HEK293T (cell line): ENCODE measurements around the gene DCP1B.

Experiments
- CTCF ChIA-PET: fragments of 350-600 bp; formaldehyde crosslinking; extraction: SDS; loops from one replicate; lab custom pipeline; 2021; ENCODE audit warnings: antibody characterized with exemption, inconsistent platforms; lab: Yijun Ruan, JAX
- POLR2A ChIA-PET: fragments of 350-600 bp; formaldehyde crosslinking; extraction: SDS; loops from one replicate; lab custom pipeline; 2020; ENCODE audit warnings: antibody characterized with exemption, inconsistent platforms; lab: Yijun Ruan, JAX
- DNase-seq: peaks from one replicate; pipeline ENCODE4 v3.0.0; 2012; ENCODE audit warnings: mixed read lengths; ENCODE audit errors: extremely low spot score
- ARNT ChIP-seq: fragments of 450-650 bp; IDR thresholded peaks from 2 replicates; pipeline ENCODE4 v1.6.1; 2017; ENCODE audit warnings: mild to moderate bottlenecking
- BHLHE40 ChIP-seq: fragments of 450-650 bp; IDR thresholded peaks from 2 replicates; pipeline ENCODE4 v1.6.1; 2016; ENCODE audit warnings: mild to moderate bottlenecking, moderate library complexity, borderline replicate concordance
- CTBP1 ChIP-seq: fragments of 450-650 bp; IDR thresholded peaks from 2 replicates; pipeline ENCODE4 v1.6.1; 2016; ENCODE audit warnings: borderline replicate concordance
- ELF4 ChIP-seq: fragments of 450-650 bp; IDR thresholded peaks from 2 replicates; pipeline ENCODE4 v1.6.1; 2017; ENCODE audit warnings: antibody characterized with exemption
- FOXA1 ChIP-seq: fragments of 450-650 bp; IDR thresholded peaks from 2 replicates; pipeline ENCODE4 v1.6.1; 2016; ENCODE audit warnings: mild to moderate bottlenecking
- FOXK2 ChIP-seq: fragments of 450-650 bp; IDR thresholded peaks from 2 replicates; pipeline ENCODE4 v1.6.1; 2016; ENCODE audit warnings: mild to moderate bottlenecking
- FOXM1 ChIP-seq: fragments of 450-650 bp; IDR thresholded peaks from 2 replicates; pipeline ENCODE4 v1.6.1; 2017; ENCODE audit warnings: mild to moderate bottlenecking, borderline replicate concordance
- HDGF ChIP-seq: fragments of 450-650 bp; IDR thresholded peaks from 2 replicates; pipeline ENCODE4 v1.6.1; 2017; ENCODE audit warnings: antibody characterized with exemption, borderline replicate concordance
- L3MBTL2 ChIP-seq: fragments of 450-650 bp; conservative IDR thresholded peaks from 2 replicates; pipeline ENCODE4 v1.6.1; 2016; ENCODE audit warnings: mild to moderate bottlenecking
- LEF1 ChIP-seq: fragments of 450-650 bp; IDR thresholded peaks from 2 replicates; pipeline ENCODE4 v1.6.1; 2017; ENCODE audit warnings: mild to moderate bottlenecking, borderline replicate concordance
- NFRKB ChIP-seq: fragments of 450-650 bp; IDR thresholded peaks from 2 replicates; pipeline ENCODE4 v1.6.1; 2016; ENCODE audit warnings: mild to moderate bottlenecking, moderate library complexity
- SP1 ChIP-seq: fragments of 450-650 bp; IDR thresholded peaks from 2 replicates; pipeline ENCODE4 v1.6.1; 2017
- SUZ12 ChIP-seq: fragments of 450-650 bp; IDR thresholded peaks from 2 replicates; pipeline ENCODE4 v1.6.1; 2016; ENCODE audit warnings: mild to moderate bottlenecking
- TARDBP ChIP-seq: fragments of 450-650 bp; IDR thresholded peaks from 2 replicates; pipeline ENCODE4 v1.6.1; 2016
- ZNF384 ChIP-seq: fragments of 450-650 bp; IDR thresholded peaks from 2 replicates; pipeline ENCODE4 v1.6.1; 2016
- TF ChIP-seq, protein P1 (sequence below): fragments of 450-650 bp; IDR thresholded peaks from 2 replicates; pipeline ENCODE4 v1.6.1; 2016

DCP1B gene

DNA sequence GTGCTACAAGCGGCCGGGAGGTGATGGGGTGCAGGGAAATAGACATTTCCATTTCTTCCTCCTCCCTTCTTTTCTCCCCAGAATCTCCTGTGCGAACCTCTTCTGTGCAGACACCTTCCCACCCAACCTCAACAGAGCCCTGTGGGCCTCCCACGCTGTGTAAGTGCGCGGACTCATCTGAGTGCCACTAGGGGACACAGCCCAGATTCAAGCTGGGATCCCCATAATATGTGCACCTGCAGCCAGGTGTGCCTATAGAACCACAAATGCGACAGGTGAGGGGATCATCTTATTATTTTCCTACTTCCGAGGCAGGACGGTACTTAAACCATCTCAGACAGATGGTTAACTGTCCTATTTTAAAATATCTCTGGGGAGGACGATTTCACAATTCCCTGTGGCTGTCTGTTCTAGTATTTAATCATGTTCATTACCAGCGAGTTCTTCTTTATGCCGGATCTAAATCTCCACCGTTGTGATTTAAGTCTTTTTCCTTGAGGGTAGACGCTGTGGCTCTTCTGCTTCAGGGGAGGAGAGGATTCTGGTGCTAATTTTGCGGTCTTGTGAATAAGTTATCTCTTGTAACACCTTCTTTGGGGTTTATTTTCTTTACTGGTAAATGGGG, 31.3 kb upstream of the DCP1B start:
- no peak for DNase-seq
- TF ChIP-seq L3MBTL2 (no peak), HDGF (no peak), TARDBP (no peak), FOXK2 (no peak), FOXA1 (no peak), LEF1 (no peak), FOXM1 (no peak), SP1 (no peak), ARNT (no peak), ELF4 (no peak), CTBP1 (no peak), SUZ12 (no peak), BHLHE40 (no peak)
- TF ChIP-seq, protein P1, sequence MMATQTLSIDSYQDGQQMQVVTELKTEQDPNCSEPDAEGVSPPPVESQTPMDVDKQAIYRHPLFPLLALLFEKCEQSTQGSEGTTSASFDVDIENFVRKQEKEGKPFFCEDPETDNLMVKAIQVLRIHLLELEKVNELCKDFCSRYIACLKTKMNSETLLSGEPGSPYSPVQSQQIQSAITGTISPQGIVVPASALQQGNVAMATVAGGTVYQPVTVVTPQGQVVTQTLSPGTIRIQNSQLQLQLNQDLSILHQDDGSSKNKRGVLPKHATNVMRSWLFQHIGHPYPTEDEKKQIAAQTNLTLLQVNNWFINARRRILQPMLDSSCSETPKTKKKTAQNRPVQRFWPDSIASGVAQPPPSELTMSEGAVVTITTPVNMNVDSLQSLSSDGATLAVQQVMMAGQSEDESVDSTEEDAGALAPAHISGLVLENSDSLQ = no peak
- ChIA-PET CTCF (interaction anchor here (0.8 to 1.1 kb wide), 3 partner anchors 8 to 17 kb away, joined by 3 read pairs; no protein-coding TSS in a partner anchor), POLR2A (no interaction called here)

DNA sequence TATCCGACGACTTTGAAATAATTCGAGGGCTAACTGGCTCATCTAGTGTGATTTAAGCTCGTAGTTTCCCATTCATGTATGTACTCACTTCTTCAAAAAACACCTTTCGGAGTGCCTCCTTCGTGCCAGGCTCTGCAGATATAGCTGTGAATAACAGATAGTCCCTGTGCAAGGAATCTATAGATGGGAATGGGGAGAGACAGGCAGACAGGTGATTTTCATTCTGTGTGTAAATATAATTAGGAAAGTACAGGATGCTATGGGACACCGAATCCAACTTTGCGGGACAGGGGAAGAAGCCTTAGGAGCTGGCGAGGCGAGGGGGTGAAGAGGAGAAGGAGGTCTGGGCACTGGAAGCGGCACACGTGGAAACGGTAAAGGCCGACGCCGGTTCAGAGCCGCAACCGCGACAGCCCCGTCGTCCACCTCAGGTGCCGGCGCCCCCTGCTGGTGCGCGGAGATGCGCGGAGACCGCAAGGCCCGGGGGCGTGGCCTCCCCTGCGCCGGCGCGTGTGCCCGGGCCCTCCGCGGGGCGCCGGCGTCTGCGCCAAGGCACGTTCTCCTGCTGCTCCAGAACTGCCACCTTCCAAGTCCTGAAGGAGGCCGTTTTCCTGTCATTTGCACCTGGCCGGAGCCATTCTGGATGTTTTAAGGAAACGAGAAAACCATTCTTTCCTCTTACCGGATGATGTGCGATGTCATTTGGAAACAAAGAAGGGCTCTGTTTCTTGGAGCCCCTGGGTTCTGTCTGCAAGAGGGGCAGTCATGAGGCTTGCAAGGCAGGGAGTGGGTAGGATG, 30.6 kb upstream of the DCP1B start:
- ChIA-PET POLR2A (interaction anchor here (0.8 kb wide), 1 partner anchor 15 kb away, joined by 4 read pairs; no protein-coding TSS in a partner anchor), CTCF (interaction anchor here (0.6 to 1.8 kb wide), 11 partner anchors 9 to 1314 kb away, joined by 3 to 5 read pairs (median 4); no protein-coding TSS in a partner anchor)
- TF ChIP-seq, protein P1 = no peak
- TF ChIP-seq HDGF (no peak), FOXK2 (no peak), ARNT (peak; percentile 83), L3MBTL2 (peak; percentile 85), ELF4 (no peak), SP1 (no peak), SUZ12 (no peak), ZNF384 (no peak), CTBP1 (no peak), LEF1 (no peak), FOXA1 (no peak), BHLHE40 (no peak)
- DNase-seq = peak; percentile 95

DNA sequence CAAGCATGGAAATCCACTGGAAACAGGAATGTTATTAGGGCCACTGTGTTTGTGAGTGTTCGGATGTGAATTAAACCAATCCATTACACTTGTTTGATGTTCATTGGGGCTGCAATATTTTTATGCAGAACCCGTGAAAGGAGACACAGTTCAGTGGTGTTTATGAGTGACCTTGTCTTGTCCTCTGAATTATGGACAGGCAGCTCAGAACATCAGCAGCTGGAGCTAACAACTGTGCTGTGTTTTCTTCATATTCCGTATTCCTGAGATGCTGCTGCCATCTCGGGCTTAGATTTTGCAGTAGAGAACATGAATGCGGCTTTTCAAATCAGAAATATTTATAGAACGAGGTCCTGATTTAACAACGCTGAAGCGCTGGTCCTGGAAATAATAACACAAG, 28.2 kb upstream of the DCP1B start:
- POLR2A ChIA-PET = no interaction called here
- CTCF ChIA-PET = no interaction called here
- no peak for DNase-seq
- TF ChIP-seq FOXA1 = no peak
- no peak for TF ChIP-seq BHLHE40
- TF ChIP-seq HDGF = no peak
- TF ChIP-seq ARNT = no peak
- no peak for TF ChIP-seq CTBP1
- no peak for TF ChIP-seq ELF4
- no peak for TF ChIP-seq TARDBP
- TF ChIP-seq, protein P1 = no peak
- TF ChIP-seq SP1 = no peak
- TF ChIP-seq LEF1 = no peak
- TF ChIP-seq L3MBTL2 = no peak
- TF ChIP-seq ZNF384 = no peak
- no peak for TF ChIP-seq FOXM1

DNA sequence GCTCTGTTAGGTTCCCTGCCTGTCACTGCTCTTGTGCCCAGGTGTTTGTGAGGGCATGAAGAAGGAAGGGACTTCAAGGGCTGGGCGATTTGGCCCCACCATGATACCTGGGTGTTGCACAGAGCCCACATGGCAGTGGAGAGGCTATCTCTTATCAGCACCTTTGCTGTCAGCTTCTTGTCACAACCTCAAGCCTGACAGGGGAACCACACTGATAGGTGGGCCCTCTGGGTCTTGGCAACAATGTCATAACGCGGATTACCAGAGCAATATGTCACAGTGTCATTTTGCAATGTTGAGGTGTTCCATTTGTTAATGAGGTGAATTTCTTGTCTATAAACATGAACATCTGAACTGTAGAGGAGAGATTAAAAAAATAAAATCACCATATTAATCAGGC, 25.6 kb upstream of the DCP1B start:
- ChIA-PET POLR2A (no interaction called here), CTCF (interaction anchor here (0.6 to 0.7 kb wide), 2 partner anchors 26 to 256 kb away, joined by 3 to 5 read pairs; partner anchors contain the start of gene DCP1B)
- no peak for DNase-seq
- TF ChIP-seq BHLHE40 = no peak
- TF ChIP-seq ARNT = no peak
- no peak for TF ChIP-seq FOXA1
- no peak for TF ChIP-seq TARDBP
- no peak for TF ChIP-seq HDGF
- TF ChIP-seq ZNF384 = no peak
- TF ChIP-seq CTBP1 = no peak
- no peak for TF ChIP-seq LEF1
- TF ChIP-seq FOXM1 = no peak
- TF ChIP-seq L3MBTL2 = no peak
- no peak for TF ChIP-seq NFRKB
- TF ChIP-seq, protein P1 = no peak
- no peak for TF ChIP-seq SUZ12
- TF ChIP-seq SP1 = no peak
- no peak for TF ChIP-seq ELF4
- TF ChIP-seq FOXK2 = no peak

DNA sequence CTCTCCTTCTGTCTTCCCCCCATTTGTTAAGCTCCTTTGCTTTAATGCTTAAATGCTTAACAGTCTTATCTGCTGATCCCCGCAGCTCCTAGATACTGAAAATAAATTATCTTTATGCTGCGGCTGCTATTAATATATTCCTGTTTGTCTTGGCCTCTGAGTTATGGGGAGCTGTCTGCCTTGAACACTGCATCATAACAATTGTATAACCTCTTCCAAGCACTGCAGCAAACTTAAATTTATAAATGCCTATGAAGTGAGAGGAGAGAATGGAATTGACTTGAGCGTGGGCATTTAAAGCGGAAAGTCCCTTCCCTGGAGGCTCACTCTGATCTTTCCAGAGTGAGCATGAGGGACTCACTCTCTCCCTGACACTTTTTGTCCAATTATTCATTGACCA, 23.1 kb upstream of the DCP1B start:
- TF ChIP-seq CTBP1 = no peak
- no peak for TF ChIP-seq BHLHE40
- no peak for TF ChIP-seq LEF1
- TF ChIP-seq ELF4 = no peak
- TF ChIP-seq ARNT = no peak
- TF ChIP-seq FOXM1 = no peak
- no peak for TF ChIP-seq ZNF384
- TF ChIP-seq HDGF = no peak
- no peak for DNase-seq
- ChIA-PET CTCF (interaction anchor here (0.5 to 1.0 kb wide), 2 partner anchors 9 to 16 kb away, joined by 3 read pairs; no protein-coding TSS in a partner anchor), POLR2A (no interaction called here)
